H1 (cell line): Measurements from ENCODE around the gene KDM2A. TPM values are rescaled to one million over a fixed set of nuclear protein-coding genes. Genes with fewer than 3 reads are reported as not detected.

Experiments used
- CTCF ChIA-PET: fragments of 300-600 bp; sonication (Branson Sonifier 250); formaldehyde crosslinking; loops from one replicate; lab custom pipeline; 2021; ENCODE audit not compliant: partially characterized antibody; lab: Charles Lee
- POLR2A ChIA-PET: fragments of 300-600 bp; sonication (Branson Sonifier 250); formaldehyde crosslinking; loops from one replicate; lab custom pipeline; 2021; ENCODE audit warnings: inconsistent platforms; ENCODE audit not compliant: partially characterized antibody; lab: Charles Lee
- DNase-seq, 2 experiments: peaks; one replicate each; pipeline versions ENCODE4 v3.0.0 to v3.0.0-alpha.2; 2010 to 2022; ENCODE audit warnings: low spot score in 2 of 2, low read depth in 1 of 2, mixed read lengths in 1 of 2
- FAIRE-seq: peaks from 2 replicates; lab custom pipeline; 2011; peaks lifted over from hg19 to GRCh38; lab: Jason Lieb, UNC
- H2AFZ ChIP-seq: 2 replicates; pipeline ENCODE4 v1.8.1; 2012; ENCODE audit warnings: low read length, inconsistent platforms
- H2AK5ac ChIP-seq: 2 replicates; pipeline ENCODE4 v1.6.1; 2013; ENCODE audit warnings: low read depth, low read length
- H2BK120ac ChIP-seq: replicated peaks from 2 replicates; pipeline ENCODE3; 2013; ENCODE audit warnings: low read depth, low read length, inconsistent platforms
- H2BK12ac ChIP-seq: 2 replicates; pipeline ENCODE4 v1.6.1; 2013; ENCODE audit warnings: low read depth, low read length
- H2BK15ac ChIP-seq: 2 replicates; pipeline ENCODE4 v1.6.1; 2013; ENCODE audit warnings: low read length
- H2BK20ac ChIP-seq: 2 replicates; pipeline ENCODE4 v1.6.1; 2013; ENCODE audit warnings: low read length
- H2BK5ac ChIP-seq: 2 replicates; pipeline ENCODE4 v1.6.1; 2013; ENCODE audit warnings: low read depth, low read length
- H3K14ac ChIP-seq: 2 replicates; pipeline ENCODE4 v1.6.1; 2013; ENCODE audit warnings: inconsistent platforms; ENCODE audit not compliant: insufficient read length
- H3K18ac ChIP-seq: 2 replicates; pipeline ENCODE4 v1.6.1; 2013; ENCODE audit warnings: low read length; ENCODE audit errors: extremely low read depth
- H3K23ac ChIP-seq: 2 replicates; pipeline ENCODE4 v1.6.1; 2013; ENCODE audit warnings: inconsistent platforms; ENCODE audit not compliant: insufficient read length
- H3K23me2 ChIP-seq: 2 replicates; pipeline ENCODE4 v1.6.1; 2013; ENCODE audit warnings: low read depth, low read length
- H3K27ac ChIP-seq: 2 replicates; pipeline ENCODE4 v1.6.1; 2011; ENCODE audit warnings: low read depth, low read length, inconsistent platforms
- H3K27me3 ChIP-seq, 4 experiments: replicated peaks in 1 of 4; 1 replicate in 1 of 4; 2 replicates in 3 of 4; pipeline versions ENCODE4 v1.6.1 to v1.8.1; 2011 to 2013; ENCODE audit warnings: low read length in 3 of 4, mild to moderate bottlenecking in 3 of 4, inconsistent platforms in 2 of 4, mixed read lengths in 2 of 4, moderate library complexity in 1 of 4; ENCODE audit not compliant: control insufficient read depth in 3 of 4, insufficient read depth in 3 of 4; ENCODE audit errors: extremely low read depth in 1 of 4
- H3K36me3 ChIP-seq, 4 experiments: 2 replicates each; pipeline versions ENCODE4 v1.6.1 to v1.8.1; 2011 to 2013; ENCODE audit warnings: mild to moderate bottlenecking in 4 of 4, low read length in 3 of 4, moderate library complexity in 2 of 4, control low read depth in 1 of 4, inconsistent platforms in 1 of 4; ENCODE audit not compliant: insufficient read depth in 4 of 4, control insufficient read depth in 2 of 4
- H3K4ac ChIP-seq: replicated peaks from 2 replicates; pipeline ENCODE3; 2013; ENCODE audit warnings: low read length, low read depth, mixed read lengths, inconsistent platforms; ENCODE audit not compliant: insufficient read length
- H3K4me1 ChIP-seq, 4 experiments: replicated peaks in 1 of 4; 1 replicate in 1 of 4; 2 replicates in 3 of 4; pipeline versions ENCODE4 v1.6.1 to v1.8.1; 2011 to 2013; ENCODE audit warnings: low read length in 3 of 4, inconsistent platforms in 2 of 4, mixed read lengths in 1 of 4; ENCODE audit not compliant: insufficient read depth in 4 of 4, control insufficient read depth in 3 of 4
- H3K4me2 ChIP-seq, 2 experiments: 2 replicates each; pipeline versions ENCODE4 v1.6.1 to v1.8.1; 2011 to 2013; ENCODE audit warnings: low read depth in 2 of 2, low read length in 2 of 2, control low read depth in 1 of 2, inconsistent platforms in 1 of 2, mild to moderate bottlenecking in 1 of 2; ENCODE audit not compliant: insufficient read depth in 1 of 2
- H3K4me3 ChIP-seq, 4 experiments: fragments of 200-600, 300-600 bp in 1 of 4; sonication (generic), shearing (Covaris generic), sonication (Bioruptor Twin) in 1 of 4; 2 replicates each; pipeline versions ENCODE4 v1.5.1 to v1.8.1; 2011 to 2016; ENCODE audit warnings: low read length in 4 of 4, low read depth in 3 of 4, control low read depth in 2 of 4, inconsistent platforms in 2 of 4, mild to moderate bottlenecking in 2 of 4, mixed read lengths in 1 of 4, moderate library complexity in 1 of 4; ENCODE audit not compliant: insufficient read depth in 2 of 4; ENCODE audit errors: extremely low read depth in 1 of 4
- H3K56ac ChIP-seq: replicated peaks from 2 replicates; pipeline ENCODE3; 2013; ENCODE audit warnings: low read depth, mild to moderate bottlenecking, mixed read lengths, low read length, inconsistent platforms; ENCODE audit not compliant: insufficient read length
- H3K79me1 ChIP-seq: 2 replicates; pipeline ENCODE4 v1.6.1; 2013; ENCODE audit warnings: low read depth, low read length, control low read depth
- H3K79me2 ChIP-seq, 2 experiments: 2 replicates each; pipeline versions ENCODE4 v1.6.1 to v1.8.1; 2012 to 2013; ENCODE audit warnings: low read length in 2 of 2, mild to moderate bottlenecking in 2 of 2, inconsistent platforms in 1 of 2; ENCODE audit not compliant: insufficient read depth in 2 of 2, control insufficient read depth in 1 of 2
- H3K9ac ChIP-seq, 4 experiments: replicated peaks in 1 of 4; 1 replicate in 1 of 4; 2 replicates in 3 of 4; pipeline versions ENCODE4 v1.6.1 to v1.8.1; 2011 to 2013; ENCODE audit warnings: low read depth in 3 of 4, low read length in 3 of 4, control low read depth in 2 of 4, mild to moderate bottlenecking in 2 of 4, moderate library complexity in 2 of 4, inconsistent platforms in 1 of 4; ENCODE audit errors: extremely low read depth in 1 of 4
- H3K9me3 ChIP-seq, 2 experiments: 2 replicates each; pipeline versions ENCODE4 v1.6.1 to v1.8.1; 2012 to 2013; ENCODE audit warnings: mild to moderate bottlenecking in 2 of 2, moderate library complexity in 2 of 2, control low read depth in 1 of 2, inconsistent platforms in 1 of 2, low read depth in 1 of 2, low read length in 1 of 2, mixed read lengths in 1 of 2; ENCODE audit not compliant: insufficient read depth in 2 of 2
- H4K20me1 ChIP-seq, 2 experiments: replicated peaks in 1 of 2; 2 replicates each; pipeline versions ENCODE3 to v1.8.1; 2011 to 2013; ENCODE audit warnings: inconsistent platforms in 2 of 2, low read length in 2 of 2, mild to moderate bottlenecking in 1 of 2; ENCODE audit not compliant: insufficient read depth in 2 of 2, control insufficient read depth in 1 of 2
- H4K5ac ChIP-seq: 2 replicates; pipeline ENCODE4 v1.6.1; 2013; ENCODE audit warnings: low read length, low read depth, mixed read lengths, inconsistent platforms; ENCODE audit not compliant: insufficient read length
- H4K8ac ChIP-seq: 2 replicates; pipeline ENCODE4 v1.8.0; 2013; ENCODE audit warnings: mild to moderate bottlenecking, moderate library complexity, low read length, inconsistent platforms; ENCODE audit not compliant: insufficient read depth; ENCODE audit errors: extremely low read depth
- H4K91ac ChIP-seq: replicated peaks from 2 replicates; pipeline ENCODE3; 2013; ENCODE audit warnings: low read length, mixed read lengths, inconsistent platforms; ENCODE audit not compliant: insufficient read length
- CBX8 ChIP-seq: fragments of 300-800, 300-1000 bp; sonication (generic); IDR thresholded peaks from 2 replicates; pipeline ENCODE4 v1.7.1; 2016; ENCODE audit warnings: low read depth, low read length, borderline replicate concordance
- CEBPB ChIP-seq: IDR thresholded peaks from 2 replicates; pipeline ENCODE4 v1.6.1; 2012; ENCODE audit warnings: low read depth, low read length
- CTBP2 ChIP-seq: IDR thresholded peaks from 2 replicates; pipeline ENCODE4 v1.7.0; 2011; ENCODE audit warnings: borderline replicate concordance, mild to moderate bottlenecking, moderate library complexity, mixed read lengths, low read length; ENCODE audit not compliant: insufficient read depth, insufficient read length
- HDAC6 ChIP-seq: IDR thresholded peaks from one replicate; pipeline ENCODE4 v1.7.1; 2012; ENCODE audit warnings: low read depth, mild to moderate bottlenecking, inconsistent platforms, low read length, moderate library complexity
- JUN ChIP-seq: IDR thresholded peaks from 2 replicates; pipeline ENCODE4 v1.6.1; 2011; ENCODE audit warnings: low read depth, mild to moderate bottlenecking, improper control_type of control experiment, low read length
- JUND ChIP-seq: IDR thresholded peaks from 2 replicates; pipeline ENCODE4 v1.6.1; 2011; ENCODE audit warnings: mild to moderate bottlenecking, improper control_type of control experiment, low read length
- NRF1 ChIP-seq: IDR thresholded peaks from 2 replicates; pipeline ENCODE4 v1.6.1; 2011; ENCODE audit warnings: mild to moderate bottlenecking, low read depth, low read length, improper control_type of control experiment
- POU5F1 ChIP-seq: IDR thresholded peaks from 2 replicates; pipeline ENCODE4 v1.6.1; 2011; ENCODE audit warnings: low read depth, mild to moderate bottlenecking, low read length, moderate library complexity
- RXRA ChIP-seq: IDR thresholded peaks from 2 replicates; pipeline ENCODE4 v1.6.1; 2011; ENCODE audit warnings: low read depth, mild to moderate bottlenecking, low read length, moderate library complexity; ENCODE audit not compliant: insufficient read depth
- SP4 ChIP-seq: IDR thresholded peaks from 2 replicates; pipeline ENCODE4 v1.6.1; 2012; ENCODE audit warnings: low read length, inconsistent platforms
- SRF ChIP-seq: IDR thresholded peaks from 2 replicates; pipeline ENCODE4 v1.6.1; 2011; ENCODE audit warnings: mild to moderate bottlenecking, low read depth, low read length, moderate library complexity
- SUZ12 ChIP-seq: fragments of 200-600 bp; sonication (generic); IDR thresholded peaks from 2 replicates; pipeline ENCODE4 v1.6.1; 2012; ENCODE audit warnings: mild to moderate bottlenecking, inconsistent platforms, low read length, moderate library complexity, mixed read lengths
- USF2 ChIP-seq: IDR thresholded peaks from 2 replicates; pipeline ENCODE4 v1.6.1; 2011; ENCODE audit warnings: low read length, improper control_type of control experiment
- WGBS, 2 experiments: shearing (Covaris generic) in 1 of 2; methylation state at CpG; one replicate each; pipeline versions ENCODE4 v1.1.6 to v1.1.7; 2013 to 2015; ENCODE audit warnings: low lambda C conversion rate in 2 of 2, mixed read lengths in 2 of 2, inconsistent platforms in 1 of 2, low coverage in 1 of 2, missing lambda C conversion rate in 1 of 2; ENCODE audit not compliant: insufficient replicate concordance in 2 of 2, insufficient coverage in 1 of 2, insufficient read length in 1 of 2; ENCODE audit errors: extremely low coverage in 1 of 2, missing lambda C conversion rate in 1 of 2; 5-methylcytosine and 5-hydroxymethylcytosine counted together
- polyA plus RNA-seq, 7 experiments: library from polyadenylated mRNA; depleted of rRNA in 3 of 7; stranded (reverse) in 5 of 7; unstranded in 2 of 7; fragments of >200 nt in 5 of 7; fragments of 200-250 nt in 2 of 7; gene quantifications; 1 replicate in 5 of 7; 2 replicates in 1 of 7; 4 replicates in 1 of 7; pipeline versions ENCODE4 v1.2.1 to v1.2.3, GENCODE V29; 2011 to 2013; ENCODE audit warnings: missing spikeins in 2 of 7, mixed read lengths in 2 of 7
- total RNA-seq: library from RNA; stranded (reverse); fragmentation: NEBNext Ultra II Directional; extraction: Animal tissue kit (Norgen Biotek cat#: 25700); gene quantifications from 2 replicates; pipeline ENCODE4 v1.2.1, GENCODE V29; 2021

Gene KDM2A
- total and polyA plus RNA-seq, 2 of the 8 experiments (the other 6 are each of a cell fraction or from before 2014, with no cell fraction given) = 55.4 to 66.2 TPM

DNA sequence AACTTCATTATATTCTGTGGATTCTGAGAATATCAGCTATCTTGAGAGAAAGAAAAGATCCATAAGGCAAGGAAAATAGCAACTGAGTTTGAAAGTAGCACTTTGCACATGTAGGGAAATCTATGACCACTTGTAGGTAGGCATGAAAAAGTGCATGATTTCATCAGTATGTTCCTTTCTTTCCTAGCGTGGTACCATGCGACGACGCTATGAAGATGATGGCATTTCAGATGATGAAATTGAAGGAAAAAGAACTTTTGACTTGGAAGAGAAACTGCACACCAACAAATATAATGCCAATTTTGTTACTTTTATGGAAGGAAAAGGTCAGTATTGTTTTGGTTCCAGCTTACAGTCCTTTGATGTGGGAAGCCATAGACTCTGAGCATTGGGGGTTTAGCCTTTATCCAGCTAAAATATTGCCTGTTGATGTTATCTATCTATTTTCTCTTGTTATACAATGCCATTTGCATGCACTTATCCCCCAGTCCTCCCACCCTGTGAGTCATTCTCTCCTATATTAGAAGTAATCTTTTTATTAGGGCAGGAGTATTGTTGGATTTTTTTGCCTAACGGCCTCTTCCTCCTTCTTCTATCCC lies 60.9 kb downstream of the KDM2A start:
- Histone ChIP-seq H3K36me3 (peaks cover 8 to 27% (median 19%) of the 10 kb centered on the region in 4 experiments; a peak in 4 of 8 replicates), H3K4me2 (no peak overlapping the region), H3K18ac (no peak overlapping the region), H3K4me3 (no peak overlapping the region), H4K5ac (no peak overlapping the region), H3K4ac (no peak overlapping the region), H3K27ac (no peak overlapping the region), H3K23me2 (no peaks in the 10 kb centered on the region), H3K9me3 (no peaks in the 10 kb centered on the region), H3K14ac (no peak overlapping the region), H2AFZ (no peak overlapping the region), H3K56ac (no peak overlapping the region), H4K20me1 (peaks cover 2 to 8% of the 10 kb centered on the region in 2 experiments), H4K8ac (no peak overlapping the region), H3K23ac (no peak overlapping the region), H3K4me1 (no peaks in the 10 kb centered on the region), H2BK15ac (no peak overlapping the region), H2AK5ac (no peak overlapping the region), H2BK120ac (no peak overlapping the region), H2BK12ac (no peak overlapping the region), H3K79me2 (peaks cover 0 to 41% of the 10 kb centered on the region in 2 experiments; a peak in 2 of 4 replicates), H2BK20ac (no peak overlapping the region), H3K79me1 (no peaks in the 10 kb centered on the region; the same call in 1 of the 2 replicates), H4K91ac (no peak overlapping the region), H3K27me3 (no peaks in the 10 kb centered on the region), H2BK5ac (no peak overlapping the region), H3K9ac (no peak overlapping the region)
- 93% methylated on average over 5 of the region's 5 CpGs; no CpG with 5 or more reads in 1 of the 2 experiments for WGBS, 2 experiments
- no peak for FAIRE-seq
- POLR2A ChIA-PET = no interaction called here
- DNase-seq = no peak
- CTCF ChIA-PET = interaction anchor here (0.9 to 1.5 kb wide), 3 partner anchors 9 to 17 kb away, joined by 5 read pairs; no protein-coding TSS in a partner anchor
- TF ChIP-seq CEBPB (no peak), POU5F1 (no peak), SUZ12 (no peak), JUN (no peak), USF2 (no peak), SP4 (no peak), RXRA (no peak), SRF (no peak), CBX8 (no peak), CTBP2 (no peak), NRF1 (no peak), HDAC6 (no peak), JUND (no peak)
